ENCODE data around the gene GPC3.

- TF ChIP-seq CTCF (IDR thresholded peaks at IDR 0.05) (no peak), EP300 (IDR thresholded peaks at IDR 0.05) (no peak)
These were observed 116.1 kb downstream of the GPC3 start for GRCh38 chrX:133869270-133869669.

All from esophagus muscularis mucosa (tissue), 3 donors.